Measurements from ENCODE around the gene AKAP13. TPM values are rescaled to one million over a fixed set of nuclear protein-coding genes. Genes with fewer than 3 reads are reported as not detected.

AKAP13 gene
- total RNA-seq, 6 donors from 2014 or later = 329 to 1,278 (median 748) TPM

- ATAC-seq (ENCODE audit: low FRiP score in 2 of 2) (no peak), DNase-seq (no peak)
- H3K4me3 ChIP-seq = no peak overlapping the region
- WGBS, 2 donors = 88 to 94% methylated on average over 1 of the region's 1 CpG
- TF ChIP-seq EP300 (IDR thresholded peaks at IDR 0.05) (no peak), POLR2AphosphoS5 (IDR thresholded peaks at IDR 0.05) (no peak), POLR2A (IDR thresholded peaks at IDR 0.05) (no peak)
- TF ChIP-seq, protein P1, sequence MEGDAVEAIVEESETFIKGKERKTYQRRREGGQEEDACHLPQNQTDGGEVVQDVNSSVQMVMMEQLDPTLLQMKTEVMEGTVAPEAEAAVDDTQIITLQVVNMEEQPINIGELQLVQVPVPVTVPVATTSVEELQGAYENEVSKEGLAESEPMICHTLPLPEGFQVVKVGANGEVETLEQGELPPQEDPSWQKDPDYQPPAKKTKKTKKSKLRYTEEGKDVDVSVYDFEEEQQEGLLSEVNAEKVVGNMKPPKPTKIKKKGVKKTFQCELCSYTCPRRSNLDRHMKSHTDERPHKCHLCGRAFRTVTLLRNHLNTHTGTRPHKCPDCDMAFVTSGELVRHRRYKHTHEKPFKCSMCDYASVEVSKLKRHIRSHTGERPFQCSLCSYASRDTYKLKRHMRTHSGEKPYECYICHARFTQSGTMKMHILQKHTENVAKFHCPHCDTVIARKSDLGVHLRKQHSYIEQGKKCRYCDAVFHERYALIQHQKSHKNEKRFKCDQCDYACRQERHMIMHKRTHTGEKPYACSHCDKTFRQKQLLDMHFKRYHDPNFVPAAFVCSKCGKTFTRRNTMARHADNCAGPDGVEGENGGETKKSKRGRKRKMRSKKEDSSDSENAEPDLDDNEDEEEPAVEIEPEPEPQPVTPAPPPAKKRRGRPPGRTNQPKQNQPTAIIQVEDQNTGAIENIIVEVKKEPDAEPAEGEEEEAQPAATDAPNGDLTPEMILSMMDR (IDR thresholded peaks at IDR 0.05) = no peak
- H3K9me3 ChIP-seq = no peaks in the 10 kb centered on the region
- peaks cover 31 to 61% (median 44%) of the 10 kb centered on the region in 4 donors for H3K4me1 ChIP-seq
- H3K27me3 ChIP-seq = no peaks in the 10 kb centered on the region
- H3K36me3 ChIP-seq = peaks cover 0 to 44% (median 9%) of the 10 kb centered on the region in 4 donors
- no peak overlapping the region for H3K27ac ChIP-seq
Observed at GRCh38 chr15:85593809-85594445, 213.5 kb downstream of the AKAP13 start.

- WGBS, 2 donors = 93 to 95% methylated on average over 4 of the region's 4 CpGs
- Histone ChIP-seq H3K27ac (peak overlapping the region in 1 of 4 donors; percentile 0), H3K27me3 (no peaks in the 10 kb centered on the region)
Observed at GRCh38 chr15:85595804-85596536, 215.6 kb downstream of the AKAP13 start.

DNA sequence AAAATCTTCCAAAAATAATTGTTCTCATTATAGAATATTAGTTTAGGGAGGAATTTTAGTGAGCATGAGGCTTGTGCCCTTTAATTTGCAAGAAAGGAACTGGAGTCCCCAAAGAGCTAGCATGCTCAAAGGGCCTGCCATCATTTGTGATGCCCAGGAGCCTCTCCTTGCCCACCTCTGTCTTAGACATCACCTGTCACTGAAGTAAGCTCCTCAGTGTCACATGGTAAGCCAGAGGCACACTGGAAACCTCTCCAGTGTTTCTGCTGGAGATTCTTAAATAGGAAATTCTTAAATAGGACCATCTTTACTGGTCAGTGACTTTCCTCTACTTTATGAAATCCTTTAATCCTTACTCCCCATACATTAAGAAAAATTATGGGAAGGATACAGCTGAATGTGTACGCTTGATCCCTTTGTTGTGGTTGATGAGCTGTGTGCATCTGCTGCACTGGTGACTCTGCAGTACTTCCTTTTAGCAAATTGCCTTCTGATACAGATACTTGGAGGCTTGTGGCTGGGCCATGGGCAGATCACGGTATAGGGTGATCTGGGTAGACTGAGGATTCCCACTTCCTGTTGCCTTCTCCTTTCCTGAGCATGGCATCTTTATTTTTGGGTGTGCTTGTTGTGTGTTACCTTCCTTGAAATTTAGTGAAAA, 216.9 kb downstream of the AKAP13 start:
- DNase-seq = no peak
- H3K4me1 ChIP-seq = peaks cover 5 to 36% (median 18%) of the 10 kb centered on the region in 4 donors
- peaks cover 2 to 47% (median 10%) of the 10 kb centered on the region in 4 donors for H3K36me3 ChIP-seq
- TF ChIP-seq, protein P1 (IDR thresholded peaks at IDR 0.05) = no peak
- H3K9me3 ChIP-seq = no peaks in the 10 kb centered on the region
- 48 to 49% methylated on average over 2 of the region's 2 CpGs for WGBS, 2 donors
- peak in 1 of 2 donors; percentile 37 for ATAC-seq (ENCODE audit: low FRiP score in 2 of 2)
- no peaks in the 10 kb centered on the region for H3K27me3 ChIP-seq
- peak overlapping the region in 1 of 4 donors; percentile 0 for H3K27ac ChIP-seq
- H3K4me3 ChIP-seq = no peak overlapping the region

More at GRCh38 chr15:85595804-85596536, 215.6 kb downstream of the AKAP13 start:
- DNase-seq (no peak), ATAC-seq (ENCODE audit: low FRiP score in 2 of 2) (no peak)
- Histone ChIP-seq H3K36me3 (peaks cover 0 to 44% (median 8%) of the 10 kb centered on the region in 4 donors), H3K4me1 (peaks cover 15 to 48% (median 28%) of the 10 kb centered on the region in 4 donors), H3K4me3 (no peak overlapping the region), H3K9me3 (no peaks in the 10 kb centered on the region)
- TF ChIP-seq POLR2AphosphoS5 (IDR thresholded peaks at IDR 0.05) (no peak), POLR2A (IDR thresholded peaks at IDR 0.05) (no peak), EP300 (IDR thresholded peaks at IDR 0.05) (no peak)
- TF ChIP-seq, protein P1 (IDR thresholded peaks at IDR 0.05) = no peak

GRCh38 chr15:85598219-85598618, 217.8 kb downstream of the AKAP13 start:
- DNase-seq = no peak
- peak overlapping the region in 2 of 4 donors; percentile 51 for H3K27ac ChIP-seq
- 61 to 83% methylated on average over 4 of the region's 4 CpGs for WGBS, 2 donors

More at GRCh38 chr15:85598219-85598618, 217.8 kb downstream of the AKAP13 start:
- peaks cover 3 to 33% (median 14%) of the 10 kb centered on the region in 4 donors for H3K4me1 ChIP-seq
- H3K36me3 ChIP-seq = peaks cover 6 to 54% (median 14%) of the 10 kb centered on the region in 4 donors
- TF ChIP-seq POLR2AphosphoS5 (IDR thresholded peaks at IDR 0.05) = no peak
- TF ChIP-seq, protein P1 (IDR thresholded peaks at IDR 0.05) = no peak
- no peak for TF ChIP-seq EP300 (IDR thresholded peaks at IDR 0.05)
- TF ChIP-seq POLR2A (IDR thresholded peaks at IDR 0.05) = no peak
- ATAC-seq (ENCODE audit: low FRiP score in 2 of 2) = no peak
- H3K4me3 ChIP-seq = no peak overlapping the region
- no peaks in the 10 kb centered on the region for H3K9me3 ChIP-seq
- no peaks in the 10 kb centered on the region for H3K27me3 ChIP-seq
